ENCODE measurements around the gene SHMT2.

- TF ChIP-seq CTCF (IDR thresholded peaks at IDR 0.05) (no peak), POLR2A (IDR thresholded peaks at IDR 0.05) (no peak)
Measured at GRCh38 chr12:57250956-57251355, 21.4 kb downstream of the SHMT2 start, which contains the start of gene STAC3.
